ENCODE measurements around the gene ETV7. TPM values are rescaled to one million over a fixed set of nuclear protein-coding genes. Genes with fewer than 3 reads are reported as not detected.

The ETV7 gene
- total and polyA plus RNA-seq, 2 donors (not counting 1 experiment from before 2014, with no cell fraction given), result 0.96 to 2.0 TPM

GRCh38 chr6:36333171-36333895, 54.1 kb downstream of the ETV7 start:
- H4K20me1 ChIP-seq (ENCODE audit: control insufficient read depth, insufficient read depth, low read length, poor library complexity, severe bottlenecking), result no peaks in the 10 kb centered on the region
- H3K9me3 ChIP-seq (ENCODE audit: control extremely low read depth in 1 of 3, control insufficient read depth in 2 of 3, insufficient read depth in 1 of 3, low read length in 2 of 3), result no peaks in the 10 kb centered on the region
- no peak for ATAC-seq (ENCODE audit: low read depth)
- ChIA-PET CTCF (interaction anchor here (0.8 kb wide), 1 partner anchor 8 kb away, joined by 5 read pairs; no protein-coding TSS in a partner anchor), POLR2A (no interaction called here)
- no peak overlapping the region for H3K4me3 ChIP-seq (ENCODE audit: control extremely low read depth in 1 of 5, extremely low read depth in 1 of 5, insufficient read depth in 1 of 5, low read depth in 2 of 5, low read length in 4 of 5)
- Mint-ChIP-seq H3K9me3 (ENCODE audit: insufficient read depth) (no peaks in the 10 kb centered on the region), H3K4me3 (no peak overlapping the region), H3K4me1 (peaks cover 15% of the 10 kb centered on the region), H3K27me3 (peaks cover 36% of the 10 kb centered on the region), H3K27ac (no peak overlapping the region)
- intact Hi-C loops (cut with micrococcal nuclease), result no loop called here
- peaks cover 10 to 16% of the 10 kb centered on the region in 2 donors for H3K4me1 ChIP-seq (ENCODE audit: control insufficient read depth in 2 of 2, insufficient read depth in 2 of 2, low read length in 2 of 2)
- no peak overlapping the region for H3K27ac ChIP-seq (ENCODE audit: low read length in 2 of 2)
- H3K4me2 ChIP-seq (replicated peaks; ENCODE audit: low read depth, low read length, poor library complexity, severe bottlenecking), result no peak overlapping the region
- DNase-seq, result no peak
- no peak overlapping the region for H2AFZ ChIP-seq (ENCODE audit: insufficient read depth, low read depth, low read length, poor library complexity, severe bottlenecking)
- 63% methylated on average over 2 of the region's 8 CpGs for WGBS (ENCODE audit: insufficient coverage)
- H3K27me3 ChIP-seq (replicated peaks in 1 of 4; ENCODE audit: control extremely low read depth in 1 of 4, control insufficient read depth in 3 of 4, insufficient read depth in 4 of 4, low read length in 3 of 4), result peaks cover 0 to 12% (median 0%) of the 10 kb centered on the region in 4 experiments
- no peaks in the 10 kb centered on the region for H3K79me2 ChIP-seq (ENCODE audit: control insufficient read depth, insufficient read depth, low read length)
- no peaks in the 10 kb centered on the region for H3K36me3 ChIP-seq (replicated peaks in 1 of 2; ENCODE audit: control extremely low read depth in 1 of 2, control insufficient read depth in 1 of 2, extremely low read depth in 1 of 2, insufficient read depth in 2 of 2, low read length in 1 of 2)
- H3K9ac ChIP-seq (ENCODE audit: low read length), result no peak overlapping the region
- TF ChIP-seq CTCF (IDR thresholded peaks at IDR 0.05) (no peak), EZH2 (IDR thresholded peaks at IDR 0.05; ENCODE audit: borderline replicate concordance, insufficient read depth, low read depth, low read length, poor library complexity, severe bottlenecking) (no peak)

GRCh38 chr6:36331381-36331780, 56.1 kb downstream of the ETV7 start:
- Mint-ChIP-seq H3K9me3 (ENCODE audit: insufficient read depth) (no peaks in the 10 kb centered on the region), H3K27ac (no peak overlapping the region), H3K4me1 (peaks cover 8% of the 10 kb centered on the region), H3K27me3 (peaks cover 36% of the 10 kb centered on the region), H3K4me3 (no peak overlapping the region)
- intact Hi-C loops (cut with micrococcal nuclease), result no loop called here
- no peaks in the 10 kb centered on the region for H3K36me3 ChIP-seq (replicated peaks in 1 of 2; ENCODE audit: control extremely low read depth in 1 of 2, control insufficient read depth in 1 of 2, extremely low read depth in 1 of 2, insufficient read depth in 2 of 2, low read length in 1 of 2)
- no peak for ATAC-seq (ENCODE audit: low read depth)
- no peak overlapping the region for H3K4me2 ChIP-seq (replicated peaks; ENCODE audit: low read depth, low read length, poor library complexity, severe bottlenecking)
- TF ChIP-seq CTCF (IDR thresholded peaks at IDR 0.05) (no peak), EZH2 (IDR thresholded peaks at IDR 0.05; ENCODE audit: borderline replicate concordance, insufficient read depth, low read depth, low read length, poor library complexity, severe bottlenecking) (no peak)
- H3K9ac ChIP-seq (ENCODE audit: low read length), result no peak overlapping the region
- H3K4me1 ChIP-seq (ENCODE audit: control insufficient read depth in 2 of 2, insufficient read depth in 2 of 2, low read length in 2 of 2), result peaks cover under 1 to 3% of the 10 kb centered on the region in 2 donors
- H3K27me3 ChIP-seq (replicated peaks in 1 of 4; ENCODE audit: control extremely low read depth in 1 of 4, control insufficient read depth in 3 of 4, insufficient read depth in 4 of 4, low read length in 3 of 4), result peaks cover 0 to 12% (median 0%) of the 10 kb centered on the region in 4 experiments
- ChIA-PET POLR2A (no interaction called here), CTCF (interaction anchor here (1.9 kb wide), 1 partner anchor 10 kb away, joined by 6 read pairs; no protein-coding TSS in a partner anchor)
- H2AFZ ChIP-seq (ENCODE audit: insufficient read depth, low read depth, low read length, poor library complexity, severe bottlenecking), result no peak overlapping the region
- H3K27ac ChIP-seq (ENCODE audit: low read length in 2 of 2), result no peak overlapping the region
- H4K20me1 ChIP-seq (ENCODE audit: control insufficient read depth, insufficient read depth, low read length, poor library complexity, severe bottlenecking), result no peaks in the 10 kb centered on the region
- WGBS (ENCODE audit: insufficient coverage), result 88% methylated on average over 4 of the region's 6 CpGs
- no peaks in the 10 kb centered on the region for H3K79me2 ChIP-seq (ENCODE audit: control insufficient read depth, insufficient read depth, low read length)
- H3K4me3 ChIP-seq (ENCODE audit: control extremely low read depth in 1 of 5, extremely low read depth in 1 of 5, insufficient read depth in 1 of 5, low read depth in 2 of 5, low read length in 4 of 5), result no peak overlapping the region
- DNase-seq, result no peak
- no peaks in the 10 kb centered on the region for H3K9me3 ChIP-seq (ENCODE audit: control extremely low read depth in 1 of 3, control insufficient read depth in 2 of 3, insufficient read depth in 1 of 3, low read length in 2 of 3)

All from B cell (primary cell).